IMR-90 (cell line): ENCODE measurements around the gene ZMIZ1.

Experiments used
- FOS ChIP-seq: fragments of 150-350 bp; IDR thresholded peaks from 2 replicates; pipeline ENCODE4 v1.6.1; 2016; ENCODE audit warnings: low read depth, low read length
- MAFK ChIP-seq: IDR thresholded peaks from 2 replicates; pipeline ENCODE4 v1.6.1; 2012; ENCODE audit warnings: low read depth, low read length, improper control_type of control experiment
- MAZ ChIP-seq: IDR thresholded peaks from 2 replicates; pipeline ENCODE4 v1.6.1; 2012; ENCODE audit warnings: low read depth, mild to moderate bottlenecking, low read length, improper control_type of control experiment, moderate library complexity, borderline replicate concordance
- POLR2A ChIP-seq: IDR thresholded peaks from 2 replicates; pipeline ENCODE4 v1.6.1; 2012; ENCODE audit warnings: mild to moderate bottlenecking, low read depth, low read length
- RAD21 ChIP-seq: IDR thresholded peaks from 2 replicates; pipeline ENCODE4 v1.6.1; 2012; ENCODE audit warnings: low read length, improper control_type of control experiment
- TF ChIP-seq, protein P1 (sequence below): conservative IDR thresholded peaks from 2 replicates; pipeline ENCODE4 v1.5.1; 2012; ENCODE audit warnings: mild to moderate bottlenecking, low read depth, low read length, improper control_type of control experiment
- TF ChIP-seq, protein P2 (sequence below): fragments of 150-350 bp; IDR thresholded peaks from 2 replicates; pipeline ENCODE4 v1.6.1; 2016; ENCODE audit warnings: low read depth, mild to moderate bottlenecking, low read length, moderate library complexity, borderline replicate concordance
- TF ChIP-seq, protein P3 (sequence below): fragments of 150-350 bp; IDR thresholded peaks from 2 replicates; pipeline ENCODE4 v1.6.1; 2017; ENCODE audit warnings: mild to moderate bottlenecking, antibody characterized with exemption, low read length, low read depth

DNA sequence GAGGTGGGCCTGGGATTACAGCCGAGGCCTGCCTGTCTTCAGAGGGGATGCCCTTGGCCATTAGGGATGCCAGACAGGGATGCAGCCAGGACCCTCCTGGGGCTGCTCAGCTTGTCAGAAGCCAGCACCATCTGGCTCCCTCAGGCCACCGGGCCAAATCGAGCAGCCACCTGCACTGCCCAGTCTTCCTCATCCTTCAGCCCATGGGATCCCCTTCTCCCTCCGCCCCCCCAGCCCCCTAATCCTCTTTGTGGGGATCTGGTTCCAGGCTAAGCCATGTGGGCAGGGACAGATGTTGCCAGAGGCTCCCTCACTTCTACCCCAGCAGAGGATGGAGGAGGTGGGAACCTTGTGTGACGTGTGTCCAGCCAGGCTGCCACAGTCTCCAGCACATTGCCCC lies 141.1 kb downstream of the ZMIZ1 start:
- TF ChIP-seq POLR2A (no peak), MAFK (no peak), MAZ (no peak), RAD21 (no peak), FOS (no peak)
- TF ChIP-seq, protein P1, sequence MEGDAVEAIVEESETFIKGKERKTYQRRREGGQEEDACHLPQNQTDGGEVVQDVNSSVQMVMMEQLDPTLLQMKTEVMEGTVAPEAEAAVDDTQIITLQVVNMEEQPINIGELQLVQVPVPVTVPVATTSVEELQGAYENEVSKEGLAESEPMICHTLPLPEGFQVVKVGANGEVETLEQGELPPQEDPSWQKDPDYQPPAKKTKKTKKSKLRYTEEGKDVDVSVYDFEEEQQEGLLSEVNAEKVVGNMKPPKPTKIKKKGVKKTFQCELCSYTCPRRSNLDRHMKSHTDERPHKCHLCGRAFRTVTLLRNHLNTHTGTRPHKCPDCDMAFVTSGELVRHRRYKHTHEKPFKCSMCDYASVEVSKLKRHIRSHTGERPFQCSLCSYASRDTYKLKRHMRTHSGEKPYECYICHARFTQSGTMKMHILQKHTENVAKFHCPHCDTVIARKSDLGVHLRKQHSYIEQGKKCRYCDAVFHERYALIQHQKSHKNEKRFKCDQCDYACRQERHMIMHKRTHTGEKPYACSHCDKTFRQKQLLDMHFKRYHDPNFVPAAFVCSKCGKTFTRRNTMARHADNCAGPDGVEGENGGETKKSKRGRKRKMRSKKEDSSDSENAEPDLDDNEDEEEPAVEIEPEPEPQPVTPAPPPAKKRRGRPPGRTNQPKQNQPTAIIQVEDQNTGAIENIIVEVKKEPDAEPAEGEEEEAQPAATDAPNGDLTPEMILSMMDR, result no peak
- TF ChIP-seq, protein P2, sequence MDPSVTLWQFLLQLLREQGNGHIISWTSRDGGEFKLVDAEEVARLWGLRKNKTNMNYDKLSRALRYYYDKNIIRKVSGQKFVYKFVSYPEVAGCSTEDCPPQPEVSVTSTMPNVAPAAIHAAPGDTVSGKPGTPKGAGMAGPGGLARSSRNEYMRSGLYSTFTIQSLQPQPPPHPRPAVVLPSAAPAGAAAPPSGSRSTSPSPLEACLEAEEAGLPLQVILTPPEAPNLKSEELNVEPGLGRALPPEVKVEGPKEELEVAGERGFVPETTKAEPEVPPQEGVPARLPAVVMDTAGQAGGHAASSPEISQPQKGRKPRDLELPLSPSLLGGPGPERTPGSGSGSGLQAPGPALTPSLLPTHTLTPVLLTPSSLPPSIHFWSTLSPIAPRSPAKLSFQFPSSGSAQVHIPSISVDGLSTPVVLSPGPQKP, result no peak
- TF ChIP-seq, protein P3, sequence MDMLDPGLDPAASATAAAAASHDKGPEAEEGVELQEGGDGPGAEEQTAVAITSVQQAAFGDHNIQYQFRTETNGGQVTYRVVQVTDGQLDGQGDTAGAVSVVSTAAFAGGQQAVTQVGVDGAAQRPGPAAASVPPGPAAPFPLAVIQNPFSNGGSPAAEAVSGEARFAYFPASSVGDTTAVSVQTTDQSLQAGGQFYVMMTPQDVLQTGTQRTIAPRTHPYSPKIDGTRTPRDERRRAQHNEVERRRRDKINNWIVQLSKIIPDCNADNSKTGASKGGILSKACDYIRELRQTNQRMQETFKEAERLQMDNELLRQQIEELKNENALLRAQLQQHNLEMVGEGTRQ, result no peak
